NCI-H345 treated with DMSO at 0.1 percent for 48 hours (cell line): ENCODE data around the gene UMPS.

Experiments
- DNase-seq: peaks from one replicate; lab custom pipeline; 2025; ENCODE audit not compliant: unreplicated experiment; lab: John Stamatoyannopoulos, UW

UMPS gene

GRCh38 chr3:124730129-124730940 lies at the start of gene UMPS:
UMPS (plus strand) TSS chr3:124730452; CDS start chr3:124730472, 20 bp downstream.
- DNase-seq = peak; percentile 77

DNA sequence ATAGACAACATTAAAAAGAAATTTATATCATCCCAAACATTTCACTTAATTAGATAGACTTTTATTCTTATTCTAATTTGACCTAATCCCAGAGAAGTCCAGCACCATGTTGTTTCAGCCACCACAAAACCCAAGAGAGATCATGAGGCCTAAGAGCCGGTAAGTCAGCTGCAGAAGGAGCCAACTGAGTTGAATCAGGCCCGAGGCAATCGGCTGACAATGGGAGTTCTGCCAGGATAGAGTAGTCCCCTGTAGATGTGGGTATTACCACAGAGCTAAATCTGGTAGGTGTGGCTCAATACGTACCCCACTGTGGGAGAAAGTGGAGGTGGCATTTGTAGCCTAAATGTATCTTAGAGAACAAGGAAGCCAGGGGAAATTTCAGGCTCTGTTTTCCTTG lies 49.7 kb upstream of the UMPS start:
- DNase-seq = no peak

DNA sequence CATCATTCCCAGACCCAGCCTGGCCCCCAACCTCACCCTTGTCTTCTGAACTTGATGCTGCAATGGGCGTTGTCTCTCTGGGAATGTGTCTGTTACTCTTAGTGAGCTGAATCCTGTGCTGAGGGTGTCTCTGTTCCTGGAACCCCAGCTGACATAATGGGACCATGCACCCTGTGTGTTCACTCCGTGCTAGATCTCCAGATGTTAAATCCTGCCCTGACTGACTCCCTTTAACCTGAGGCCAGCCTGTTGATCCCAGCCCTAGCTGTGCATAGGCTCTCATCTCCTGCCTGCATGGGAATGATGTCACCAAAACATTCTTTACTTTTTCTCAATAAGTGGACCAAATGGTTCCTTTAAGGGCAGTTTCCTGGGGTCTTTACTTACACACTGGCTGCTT lies 48.0 kb upstream of the UMPS start:
- DNase-seq = no peak

GRCh38 chr3:124684459-124684858 lies 45.8 kb upstream of the UMPS start:
- DNase-seq = no peak

- no peak for DNase-seq
Observed at GRCh38 chr3:124685067-124685466, 45.2 kb upstream of the UMPS start.

DNA sequence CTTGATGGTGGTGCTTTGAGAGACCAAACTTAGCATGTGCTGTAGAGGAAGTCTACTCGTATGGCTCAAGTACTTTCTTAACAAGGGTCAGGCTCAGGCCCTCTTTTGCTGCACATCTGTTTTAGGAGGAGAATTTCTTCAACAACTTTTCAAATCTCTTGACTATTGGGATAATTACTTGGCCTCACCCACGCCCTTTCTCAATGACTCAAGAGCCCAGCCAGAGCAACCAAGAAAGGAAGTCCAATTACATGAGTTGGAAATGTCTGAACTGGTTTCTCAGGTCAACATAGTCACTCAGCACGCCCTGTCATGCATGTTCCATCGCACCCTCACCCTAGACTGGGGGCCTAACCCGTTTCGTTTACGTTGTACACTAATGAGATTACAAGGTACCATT lies 44.8 kb upstream of the UMPS start:
- no peak for DNase-seq

DNA sequence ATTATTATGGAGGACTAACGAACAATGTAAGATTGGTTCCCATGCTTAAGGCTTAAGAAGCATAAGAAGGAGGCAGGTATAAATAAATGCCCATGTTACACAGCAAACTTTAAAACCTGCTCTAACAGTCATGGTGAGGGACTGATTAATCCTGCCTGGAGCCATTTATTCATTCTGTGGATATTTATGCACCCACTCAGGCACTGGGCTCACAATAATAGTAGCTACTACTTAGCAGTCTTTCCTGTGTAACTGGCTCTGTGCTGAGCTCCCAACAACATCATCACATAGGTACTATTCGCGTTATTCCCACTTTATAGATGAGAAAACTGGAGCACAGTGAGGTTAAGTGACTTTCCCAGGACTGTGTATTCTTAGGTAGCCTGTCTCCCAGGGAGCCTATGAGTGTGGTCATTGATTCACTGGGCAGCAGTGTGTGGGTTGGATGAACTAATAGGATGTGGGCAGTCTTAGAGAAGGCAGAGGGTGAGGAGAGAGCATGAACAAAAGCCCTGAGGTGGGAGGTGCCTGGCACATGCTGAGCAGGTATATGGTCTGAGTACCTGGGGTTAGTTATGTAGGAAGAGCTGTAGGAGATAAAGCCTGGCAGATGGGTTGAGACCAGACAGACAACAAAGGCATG lies 44.1 kb upstream of the UMPS start:
- no peak for DNase-seq

DNA sequence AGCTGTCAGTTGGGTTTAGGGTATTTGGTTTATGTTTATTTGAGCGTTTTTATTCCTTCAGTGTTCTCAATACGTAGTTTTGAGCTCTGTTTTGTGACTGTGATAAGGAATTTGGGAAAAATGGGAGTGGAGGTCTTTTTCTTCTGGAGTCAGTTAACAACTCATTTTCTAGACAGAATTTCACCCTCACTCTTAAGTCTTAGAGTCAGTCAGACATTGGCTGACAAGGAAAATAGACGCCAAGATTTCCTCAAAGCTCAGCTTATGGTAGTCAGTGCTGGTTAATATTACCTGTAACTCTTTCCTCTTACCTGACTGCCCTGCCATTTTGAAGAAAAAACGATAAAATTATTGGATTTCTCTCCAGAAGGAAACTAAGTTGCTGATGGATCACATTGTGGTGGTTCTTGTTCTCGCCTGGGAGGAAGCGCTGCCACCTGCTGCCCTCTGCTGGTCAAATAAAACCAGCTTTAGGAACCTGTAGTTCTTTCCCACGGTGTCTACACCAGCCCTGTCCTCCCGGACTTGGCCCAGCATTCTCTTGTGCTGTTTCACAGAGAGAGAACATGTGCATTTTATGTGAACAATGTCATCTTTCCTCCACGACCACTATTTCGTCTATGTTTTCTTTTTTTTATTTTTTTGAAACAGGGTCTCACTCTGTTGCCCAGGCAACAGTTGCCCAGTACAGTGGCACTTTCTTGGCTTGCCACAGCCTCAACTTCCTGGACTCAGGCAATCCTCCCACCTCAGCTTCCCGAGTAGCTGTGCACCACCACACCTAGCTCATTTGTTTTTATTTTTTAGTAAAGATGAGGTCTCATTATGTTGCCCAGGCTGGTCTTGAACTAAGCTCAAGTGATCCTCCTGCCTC lies 41.4 kb upstream of the UMPS start:
- DNase-seq = peak; percentile 27

GRCh38 chr3:124691599-124691998 lies 38.7 kb upstream of the UMPS start:
- no peak for DNase-seq

GRCh38 chr3:124694486-124694885 lies 35.8 kb upstream of the UMPS start:
- DNase-seq = no peak

DNA sequence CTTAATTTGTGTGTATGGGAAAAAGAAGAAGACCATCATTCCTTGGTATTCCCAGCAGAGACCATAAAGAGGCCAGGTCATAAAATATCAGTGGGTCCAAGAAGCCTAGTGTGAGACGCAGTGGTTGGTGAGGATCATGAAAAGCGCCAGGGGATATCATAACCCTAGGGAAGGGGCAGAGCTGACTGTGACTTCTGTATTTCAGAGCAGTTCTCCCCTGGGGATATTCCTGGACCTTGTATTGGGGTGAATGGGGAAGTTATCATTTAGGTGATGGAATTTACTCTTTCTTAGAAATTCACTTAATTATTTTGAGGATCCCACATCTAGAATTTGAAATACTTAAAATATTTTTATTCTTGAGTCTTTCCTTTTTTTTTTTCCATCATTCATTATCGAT lies 34.9 kb upstream of the UMPS start:
- DNase-seq = no peak

- no peak for DNase-seq
Observed at GRCh38 chr3:124696006-124696405, 34.2 kb upstream of the UMPS start.

GRCh38 chr3:124697302-124697701 lies 33.0 kb upstream of the UMPS start:
- no peak for DNase-seq

GRCh38 chr3:124698030-124698770 lies 32.1 kb upstream of the UMPS start:
- DNase-seq = no peak

GRCh38 chr3:124699051-124699450 lies 31.2 kb upstream of the UMPS start:
- no peak for DNase-seq

DNA sequence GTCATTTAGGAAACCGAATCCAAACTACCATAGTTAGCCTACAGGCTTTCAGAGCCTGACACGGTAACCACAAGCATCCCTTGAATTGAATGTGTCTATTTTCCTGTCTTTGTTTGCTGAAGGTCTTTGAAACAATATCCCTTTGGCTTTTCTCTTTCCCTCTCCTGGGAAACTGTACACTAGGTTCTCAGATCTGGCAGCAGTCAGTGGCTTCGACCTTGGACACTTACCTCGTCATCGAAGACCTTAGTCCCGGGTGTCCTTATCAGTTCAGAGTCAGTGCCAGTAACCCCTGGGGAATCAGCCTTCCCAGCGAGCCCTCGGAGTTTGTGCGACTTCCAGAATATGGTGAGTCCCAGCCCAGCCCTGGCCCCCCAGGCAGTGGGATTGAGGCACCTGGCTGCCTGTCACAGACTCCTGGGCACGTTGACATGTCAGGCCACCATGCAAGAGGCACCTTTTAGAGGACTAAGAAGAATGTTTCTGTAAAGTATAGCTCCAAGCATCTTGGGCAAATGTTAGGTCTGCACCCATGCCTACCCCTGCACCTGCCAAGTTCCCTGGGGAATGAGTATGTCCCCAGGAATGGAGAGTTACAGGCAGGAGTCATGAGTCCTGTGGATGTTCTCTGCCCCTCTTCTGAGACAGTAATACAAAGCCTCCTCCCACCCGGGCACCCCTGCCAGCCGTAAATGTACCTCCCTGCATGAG lies 30.4 kb upstream of the UMPS start:
- no peak for DNase-seq

DNA sequence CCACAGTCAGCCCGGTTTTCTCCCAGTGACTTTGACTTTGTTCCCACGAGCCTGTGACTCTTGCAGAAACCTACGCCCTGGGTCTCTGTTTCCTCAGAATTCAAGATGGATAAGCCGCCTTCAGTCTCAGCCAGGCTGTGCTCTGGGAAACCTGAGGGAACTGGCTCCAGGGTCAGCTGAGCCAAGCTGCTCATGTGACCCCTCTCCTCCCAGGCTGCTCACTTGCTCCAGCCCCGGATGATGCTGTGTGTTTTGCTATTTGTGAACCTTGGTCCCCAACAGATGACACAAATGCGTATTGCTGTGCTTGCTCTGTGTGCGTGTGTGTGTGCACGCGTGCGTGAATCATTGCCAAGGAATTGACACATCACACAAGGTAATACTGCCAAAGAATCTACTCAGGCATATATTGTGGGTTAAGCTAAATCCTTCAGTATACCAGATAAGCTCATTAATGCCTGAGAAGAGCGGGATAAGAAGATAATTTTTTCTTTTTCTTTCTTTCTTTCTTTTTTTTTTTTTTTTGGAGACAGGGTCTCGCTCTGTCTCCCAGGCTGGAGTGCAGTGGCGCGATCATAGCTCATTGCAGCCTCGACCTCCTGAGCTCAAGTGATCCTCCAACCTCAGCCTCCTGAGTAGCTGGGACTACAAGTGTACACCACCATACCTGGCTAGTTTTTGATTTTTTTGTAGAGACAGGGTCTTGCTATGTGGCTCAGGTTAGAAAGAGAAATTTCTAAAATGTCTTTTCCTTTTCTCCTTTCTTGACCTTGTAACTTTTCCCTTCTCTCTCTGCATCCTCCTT lies 29.2 kb upstream of the UMPS start:
- no peak for DNase-seq

DNA sequence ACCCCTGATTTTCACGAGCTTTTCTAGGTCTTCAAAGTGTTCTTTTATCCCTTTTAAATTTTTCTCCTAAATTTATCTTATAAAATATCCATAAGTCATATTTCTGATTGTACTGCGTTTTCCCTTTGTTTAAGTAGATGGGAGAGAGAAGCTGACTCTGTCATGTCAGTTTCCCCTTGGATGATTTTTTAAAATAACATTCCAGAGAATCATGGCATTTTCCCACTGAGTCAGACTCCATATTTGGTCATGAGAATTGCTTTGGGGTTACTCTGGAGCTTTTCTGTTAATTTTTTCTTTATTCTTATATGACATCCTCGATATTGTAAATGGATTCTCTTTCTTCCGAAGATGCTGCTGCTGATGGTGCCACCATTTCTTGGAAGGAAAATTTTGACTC lies 28.6 kb upstream of the UMPS start:
- DNase-seq = no peak

DNA sequence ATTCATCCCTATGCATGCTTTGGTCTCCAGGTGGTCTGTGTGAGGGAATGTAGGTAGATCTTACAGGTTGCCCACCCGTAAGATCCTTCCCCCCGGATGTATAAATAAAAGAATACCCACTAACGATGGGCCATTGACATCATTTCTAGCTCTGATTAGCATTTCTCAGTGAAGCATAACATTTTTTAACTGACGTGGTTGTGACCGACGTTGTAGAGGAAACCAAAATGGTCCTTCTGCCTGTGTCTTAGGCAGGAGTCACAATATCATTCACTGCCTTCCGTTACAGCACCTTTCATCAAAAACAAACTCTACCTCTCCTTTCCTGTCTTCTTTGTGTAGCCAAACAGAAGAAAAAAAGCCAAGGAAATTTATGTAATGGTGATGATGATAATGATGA lies 27.3 kb upstream of the UMPS start:
- DNase-seq = no peak

DNA sequence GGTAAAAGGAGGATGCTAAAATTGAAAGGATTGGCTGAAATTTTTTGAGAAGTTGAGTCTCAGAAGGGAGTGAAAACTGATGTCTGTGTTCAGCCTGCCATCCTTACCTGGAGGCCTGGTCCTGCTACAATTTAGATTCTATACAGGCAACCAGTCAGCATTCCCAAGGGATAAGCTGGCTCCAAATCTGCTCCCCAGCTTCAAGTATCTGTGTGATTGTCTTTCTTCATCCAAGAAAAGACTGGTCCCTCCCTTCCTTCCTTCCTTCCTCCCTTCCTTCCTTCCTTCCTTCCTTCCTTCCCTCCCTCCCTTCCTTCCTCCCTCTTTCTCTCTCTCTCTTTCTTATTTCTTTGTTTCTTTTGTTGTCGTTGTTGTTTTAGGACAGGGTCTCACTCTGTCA lies 24.7 kb upstream of the UMPS start:
- no peak for DNase-seq
